K562 (cell line): ENCODE data around the gene C2orf76.

Experiments
- ATF7 ChIP-seq: fragments of 450-650 bp; IDR thresholded peaks from 2 replicates; pipeline ENCODE4 v1.7.1; 2014; ENCODE audit warnings: mild to moderate bottlenecking, moderate library complexity
- BACH1 ChIP-seq: fragments of 200-800 bp; sonication (Bioruptor generic); IDR thresholded peaks from 2 replicates; pipeline ENCODE4 v1.6.1; 2016; ENCODE audit warnings: missing genetic modification characterization, missing compliant biosample characterization
- EP300 ChIP-seq: IDR thresholded peaks from 2 replicates; pipeline ENCODE4 v1.6.1; 2012; ENCODE audit warnings: low read length, improper control_type of control experiment
- HDAC3 ChIP-seq: fragments of 450-650 bp; IDR thresholded peaks from 2 replicates; pipeline ENCODE4 v1.6.1; 2018; ENCODE audit warnings: borderline replicate concordance, mild to moderate bottlenecking, moderate library complexity; ENCODE audit not compliant: partially characterized antibody
- NR3C1 ChIP-seq: sonication (generic); formaldehyde crosslinking; IDR thresholded peaks from 2 replicates; pipeline ENCODE4 v1.8.1; 2022; ENCODE audit warnings: missing genetic modification reagents
- NRF1 ChIP-seq, 2 experiments: fragments of 450-650 bp; IDR thresholded peaks in 1 of 2; conservative IDR thresholded peaks in 1 of 2; 2 replicates each; pipeline ENCODE4 v1.6.1; 2014; ENCODE audit warnings: mild to moderate bottlenecking in 2 of 2
- SMC3 ChIP-seq: conservative IDR thresholded peaks from 2 replicates; pipeline ENCODE4 v1.6.1; 2011; ENCODE audit warnings: low read depth, low read length, improper control_type of control experiment; ENCODE audit not compliant: insufficient read depth
- TBP ChIP-seq: optimal IDR thresholded peaks from 2 replicates; pipeline ENCODE3; 2011; ENCODE audit warnings: low read depth, low read length, improper control_type of control experiment
- TF ChIP-seq, protein P1 (sequence below), 3 experiments: IDR thresholded peaks in 2 of 3; conservative IDR thresholded peaks in 1 of 3; 2 replicates each; pipeline ENCODE4 v1.5.1; 2011 to 2012; ENCODE audit warnings: low read length in 3 of 3, mild to moderate bottlenecking in 3 of 3, control low read depth in 2 of 3, improper control_type of control experiment in 1 of 3, inconsistent platforms in 1 of 3, low read depth in 1 of 3, mixed read lengths in 1 of 3, moderate library complexity in 1 of 3; ENCODE audit not compliant: insufficient read depth in 2 of 3

GRCh38 chr2:119350311-119350998, 16.2 kb downstream of the C2orf76 start:
- TF ChIP-seq BACH1 (tag) (no peak), HDAC3 (no peak), NRF1 (conservative IDR thresholded peaks at IDR 0.05 in 1 of 2, IDR thresholded peaks at IDR 0.05 in 1 of 2) (no peak), NR3C1 (no peak), SMC3 (no peak), ATF7 (no peak), TBP (no peak), EP300 (no peak)
- TF ChIP-seq, protein P1, sequence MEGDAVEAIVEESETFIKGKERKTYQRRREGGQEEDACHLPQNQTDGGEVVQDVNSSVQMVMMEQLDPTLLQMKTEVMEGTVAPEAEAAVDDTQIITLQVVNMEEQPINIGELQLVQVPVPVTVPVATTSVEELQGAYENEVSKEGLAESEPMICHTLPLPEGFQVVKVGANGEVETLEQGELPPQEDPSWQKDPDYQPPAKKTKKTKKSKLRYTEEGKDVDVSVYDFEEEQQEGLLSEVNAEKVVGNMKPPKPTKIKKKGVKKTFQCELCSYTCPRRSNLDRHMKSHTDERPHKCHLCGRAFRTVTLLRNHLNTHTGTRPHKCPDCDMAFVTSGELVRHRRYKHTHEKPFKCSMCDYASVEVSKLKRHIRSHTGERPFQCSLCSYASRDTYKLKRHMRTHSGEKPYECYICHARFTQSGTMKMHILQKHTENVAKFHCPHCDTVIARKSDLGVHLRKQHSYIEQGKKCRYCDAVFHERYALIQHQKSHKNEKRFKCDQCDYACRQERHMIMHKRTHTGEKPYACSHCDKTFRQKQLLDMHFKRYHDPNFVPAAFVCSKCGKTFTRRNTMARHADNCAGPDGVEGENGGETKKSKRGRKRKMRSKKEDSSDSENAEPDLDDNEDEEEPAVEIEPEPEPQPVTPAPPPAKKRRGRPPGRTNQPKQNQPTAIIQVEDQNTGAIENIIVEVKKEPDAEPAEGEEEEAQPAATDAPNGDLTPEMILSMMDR (IDR thresholded peaks at IDR 0.05 in 2 of 3, conservative IDR thresholded peaks at IDR 0.05 in 1 of 3; ENCODE audit: insufficient read depth in 2 of 3, low read depth in 1 of 3, low read length in 3 of 3), result 0 out of 6 replicates have a peak, but pooled peaks of 2 of the 3 experiments have one; percentile 5 to 14
